HEK293 (cell line): ENCODE results near the gene MYO7A.

Experiments
- CTCF ChIA-PET: fragments of 350-600 bp; formaldehyde crosslinking; extraction: SDS; loops from one replicate; lab custom pipeline; 2021; ENCODE audit warnings: antibody characterized with exemption; lab: Yijun Ruan, JAX
- POLR2A ChIA-PET: fragments of 300-600 bp; formaldehyde crosslinking; extraction: SDS; loops from one replicate; lab custom pipeline; 2020; ENCODE audit warnings: antibody characterized with exemption, inconsistent platforms; lab: Yijun Ruan, JAX
- H3K27ac ChIP-seq: fragments of 200-500 bp; sonication (Bioruptor generic); 2 replicates; pipeline ENCODE4 v1.5.1; 2014; ENCODE audit warnings: low read depth, low read length, control low read depth, inconsistent platforms; ENCODE audit errors: extremely low read depth
- H3K36me3 ChIP-seq, 2 experiments: fragments of 200-500 bp in 1 of 2; sonication (Bioruptor generic) in 1 of 2; 1 replicate in 1 of 2; 2 replicates in 1 of 2; pipeline ENCODE4 v1.5.1; 2014 to 2017; ENCODE audit warnings: inconsistent platforms in 2 of 2, low read length in 2 of 2; ENCODE audit not compliant: control insufficient read depth in 2 of 2, insufficient read depth in 1 of 2
- H3K4me1 ChIP-seq: fragments of 200-500 bp; sonication (Bioruptor generic); 2 replicates; pipeline ENCODE4 v1.5.1; 2014; ENCODE audit warnings: mild to moderate bottlenecking, low read length, inconsistent platforms; ENCODE audit not compliant: control insufficient read depth, insufficient read depth
- H3K4me3 ChIP-seq: 2 replicates; pipeline ENCODE4 v1.5.1; 2011; ENCODE audit warnings: low read depth, mild to moderate bottlenecking, control low read depth, low read length, moderate library complexity
- H3K9me3 ChIP-seq: fragments of 200-500 bp; sonication (Bioruptor generic); 2 replicates; pipeline ENCODE4 v1.5.1; 2014; ENCODE audit warnings: low read depth, low read length, inconsistent platforms; ENCODE audit not compliant: control insufficient read depth, insufficient read depth
- SCRT1 ChIP-seq: fragments of 450-650 bp; formaldehyde crosslinking; IDR thresholded peaks from 2 replicates; pipeline ENCODE4 v1.5.1; 2016; ENCODE audit warnings: missing biosample characterization, missing genetic modification characterization, borderline replicate concordance
- SCRT2 ChIP-seq: fragments of 450-650 bp; formaldehyde crosslinking; IDR thresholded peaks from 2 replicates; pipeline ENCODE4 v1.5.1; 2016; ENCODE audit warnings: missing biosample characterization, missing genetic modification characterization
- ZBTB10 ChIP-seq: fragments of 450-650 bp; formaldehyde crosslinking; IDR thresholded peaks from 2 replicates; pipeline ENCODE4 v1.5.1; 2016; ENCODE audit warnings: missing biosample characterization, missing genetic modification characterization
- ZNF221 ChIP-seq: fragments of 450-650 bp; formaldehyde crosslinking; IDR thresholded peaks from 2 replicates; pipeline ENCODE4 v1.5.1; 2017; ENCODE audit warnings: missing biosample characterization, missing genetic modification characterization, borderline replicate concordance
- ZNF280C ChIP-seq: fragments of 450-650 bp; formaldehyde crosslinking; IDR thresholded peaks from 2 replicates; pipeline ENCODE4 v1.5.1; 2016; ENCODE audit warnings: missing biosample characterization, missing genetic modification characterization
- ZNF423 ChIP-seq: fragments of 450-650 bp; formaldehyde crosslinking; IDR thresholded peaks from 2 replicates; pipeline ENCODE4 v1.5.1; 2016; ENCODE audit warnings: missing biosample characterization, missing genetic modification characterization
- ZNF670 ChIP-seq: fragments of 450-650 bp; formaldehyde crosslinking; IDR thresholded peaks from 2 replicates; pipeline ENCODE4 v1.5.1; 2016; ENCODE audit warnings: missing biosample characterization, missing genetic modification characterization, low read depth
- ZNF785 ChIP-seq: fragments of 450-650 bp; formaldehyde crosslinking; IDR thresholded peaks from 2 replicates; pipeline ENCODE4 v1.5.1; 2016; ENCODE audit warnings: missing biosample characterization, missing genetic modification characterization
- TF ChIP-seq, protein P1 (sequence below): fragments of 450-650 bp; formaldehyde crosslinking; IDR thresholded peaks from 2 replicates; pipeline ENCODE4 v1.5.1; 2016; ENCODE audit warnings: missing biosample characterization, missing genetic modification characterization
- TF ChIP-seq, protein P2 (sequence below): fragments of 450-650 bp; formaldehyde crosslinking; IDR thresholded peaks from 2 replicates; pipeline ENCODE4 v1.5.1; 2016; ENCODE audit warnings: missing biosample characterization, missing genetic modification characterization, borderline replicate concordance

The MYO7A gene

DNA sequence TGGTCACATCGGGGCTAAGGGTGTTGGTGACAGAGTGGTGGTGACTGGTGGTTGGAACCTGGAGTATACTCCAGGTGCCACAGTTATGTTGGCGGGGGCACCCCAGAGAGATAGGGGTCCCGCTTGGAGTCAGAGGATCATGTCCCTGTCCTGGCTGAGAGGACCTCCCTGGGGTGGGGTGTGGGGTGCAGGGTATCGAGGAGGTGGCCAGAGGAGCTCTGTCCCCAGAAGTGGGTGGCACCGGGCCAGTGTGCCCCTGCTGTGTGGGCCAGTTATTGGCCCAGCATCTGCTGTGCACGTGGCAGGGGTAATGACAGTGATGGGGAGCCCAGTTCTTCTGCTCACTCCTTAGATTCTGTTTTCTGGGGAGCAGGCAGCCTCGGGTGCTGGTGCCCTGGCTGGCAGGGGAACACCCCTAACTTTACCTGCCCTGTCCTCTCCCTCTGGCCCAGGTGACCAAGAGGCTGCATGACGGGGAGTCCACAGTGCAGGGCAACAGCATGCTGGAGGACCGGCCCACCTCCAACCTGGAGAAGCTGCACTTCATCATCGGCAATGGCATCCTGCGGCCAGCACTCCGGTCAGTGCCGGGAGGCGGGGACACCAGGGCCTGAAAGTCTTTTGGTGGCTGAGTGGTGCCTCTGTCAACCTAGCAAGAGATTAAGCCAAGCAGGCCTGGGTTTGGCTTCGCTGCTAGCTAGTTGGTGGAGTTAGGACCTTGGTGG lies 56.3 kb downstream of the MYO7A start (continued):
- no peak for TF ChIP-seq ZNF280C (tag by site-specific recombination)
- no peak for TF ChIP-seq ZBTB10
- no peak for TF ChIP-seq ZNF423 (tag by site-specific recombination)
- TF ChIP-seq, protein P1, sequence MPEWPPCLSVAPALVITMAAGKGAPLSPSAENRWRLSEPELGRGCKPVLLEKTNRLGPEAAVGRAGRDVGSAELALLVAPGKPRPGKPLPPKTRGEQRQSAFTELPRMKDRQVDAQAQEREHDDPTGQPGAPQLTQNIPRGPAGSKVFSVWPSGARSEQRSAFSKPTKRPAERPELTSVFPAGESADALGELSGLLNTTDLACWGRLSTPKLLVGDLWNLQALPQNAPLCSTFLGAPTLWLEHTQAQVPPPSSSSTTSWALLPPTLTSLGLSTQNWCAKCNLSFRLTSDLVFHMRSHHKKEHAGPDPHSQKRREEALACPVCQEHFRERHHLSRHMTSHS = no peak
- no peak for TF ChIP-seq ZNF670 (tag by site-specific recombination)
- TF ChIP-seq ZNF785 (tag by site-specific recombination) = no peak
- TF ChIP-seq, protein P2, sequence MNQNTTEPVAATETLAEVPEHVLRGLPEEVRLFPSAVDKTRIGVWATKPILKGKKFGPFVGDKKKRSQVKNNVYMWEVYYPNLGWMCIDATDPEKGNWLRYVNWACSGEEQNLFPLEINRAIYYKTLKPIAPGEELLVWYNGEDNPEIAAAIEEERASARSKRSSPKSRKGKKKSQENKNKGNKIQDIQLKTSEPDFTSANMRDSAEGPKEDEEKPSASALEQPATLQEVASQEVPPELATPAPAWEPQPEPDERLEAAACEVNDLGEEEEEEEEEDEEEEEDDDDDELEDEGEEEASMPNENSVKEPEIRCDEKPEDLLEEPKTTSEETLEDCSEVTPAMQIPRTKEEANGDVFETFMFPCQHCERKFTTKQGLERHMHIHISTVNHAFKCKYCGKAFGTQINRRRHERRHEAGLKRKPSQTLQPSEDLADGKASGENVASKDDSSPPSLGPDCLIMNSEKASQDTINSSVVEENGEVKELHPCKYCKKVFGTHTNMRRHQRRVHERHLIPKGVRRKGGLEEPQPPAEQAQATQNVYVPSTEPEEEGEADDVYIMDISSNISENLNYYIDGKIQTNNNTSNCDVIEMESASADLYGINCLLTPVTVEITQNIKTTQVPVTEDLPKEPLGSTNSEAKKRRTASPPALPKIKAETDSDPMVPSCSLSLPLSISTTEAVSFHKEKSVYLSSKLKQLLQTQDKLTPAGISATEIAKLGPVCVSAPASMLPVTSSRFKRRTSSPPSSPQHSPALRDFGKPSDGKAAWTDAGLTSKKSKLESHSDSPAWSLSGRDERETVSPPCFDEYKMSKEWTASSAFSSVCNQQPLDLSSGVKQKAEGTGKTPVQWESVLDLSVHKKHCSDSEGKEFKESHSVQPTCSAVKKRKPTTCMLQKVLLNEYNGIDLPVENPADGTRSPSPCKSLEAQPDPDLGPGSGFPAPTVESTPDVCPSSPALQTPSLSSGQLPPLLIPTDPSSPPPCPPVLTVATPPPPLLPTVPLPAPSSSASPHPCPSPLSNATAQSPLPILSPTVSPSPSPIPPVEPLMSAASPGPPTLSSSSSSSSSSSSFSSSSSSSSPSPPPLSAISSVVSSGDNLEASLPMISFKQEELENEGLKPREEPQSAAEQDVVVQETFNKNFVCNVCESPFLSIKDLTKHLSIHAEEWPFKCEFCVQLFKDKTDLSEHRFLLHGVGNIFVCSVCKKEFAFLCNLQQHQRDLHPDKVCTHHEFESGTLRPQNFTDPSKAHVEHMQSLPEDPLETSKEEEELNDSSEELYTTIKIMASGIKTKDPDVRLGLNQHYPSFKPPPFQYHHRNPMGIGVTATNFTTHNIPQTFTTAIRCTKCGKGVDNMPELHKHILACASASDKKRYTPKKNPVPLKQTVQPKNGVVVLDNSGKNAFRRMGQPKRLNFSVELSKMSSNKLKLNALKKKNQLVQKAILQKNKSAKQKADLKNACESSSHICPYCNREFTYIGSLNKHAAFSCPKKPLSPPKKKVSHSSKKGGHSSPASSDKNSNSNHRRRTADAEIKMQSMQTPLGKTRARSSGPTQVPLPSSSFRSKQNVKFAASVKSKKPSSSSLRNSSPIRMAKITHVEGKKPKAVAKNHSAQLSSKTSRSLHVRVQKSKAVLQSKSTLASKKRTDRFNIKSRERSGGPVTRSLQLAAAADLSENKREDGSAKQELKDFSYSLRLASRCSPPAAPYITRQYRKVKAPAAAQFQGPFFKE = no peak
- TF ChIP-seq SCRT2 (tag by site-specific recombination) = no peak

DNA sequence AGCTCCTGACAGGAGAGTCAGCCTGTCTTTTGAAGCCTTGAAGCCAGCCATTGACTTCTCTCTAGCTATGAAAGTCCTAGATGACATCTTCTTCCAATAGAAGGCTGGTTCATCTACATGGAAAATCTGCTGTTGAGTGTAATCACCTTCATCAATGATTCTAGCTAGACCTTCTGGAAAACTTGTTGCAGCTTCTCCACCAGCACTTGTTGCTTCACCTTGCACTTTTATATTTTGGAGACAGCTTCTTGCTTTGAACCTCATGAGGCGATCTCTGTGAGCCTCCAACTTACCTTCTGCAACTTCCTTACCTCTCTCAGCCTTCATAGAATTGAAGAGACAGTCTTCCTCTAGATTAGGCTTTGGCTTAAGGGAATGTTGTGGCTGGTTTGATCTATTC lies 58.3 kb downstream of the MYO7A start:
- Histone ChIP-seq H3K4me1 (no peaks in the 10 kb centered on the region), H3K27ac (no peak overlapping the region), H3K9me3 (no peaks in the 10 kb centered on the region), H3K4me3 (no peak overlapping the region), H3K36me3 (no peaks in the 10 kb centered on the region)
- ChIA-PET POLR2A (no interaction called here), CTCF (interaction anchor here (0.7 to 4.0 kb wide), 9 partner anchors 41 to 362 kb away, joined by 3 to 95 read pairs (median 5); partner anchors contain the start of gene MYO7A)
- TF ChIP-seq ZNF221 (tag by site-specific recombination) (no peak), SCRT1 (tag by site-specific recombination) (peak; percentile 87), SCRT2 (tag by site-specific recombination) (peak; percentile 93)
